A549 (cell line): Measurements from ENCODE around the gene TRMT1L. TPM values are rescaled to one million over a fixed set of nuclear protein-coding genes. Genes with fewer than 3 reads are reported as not detected.

Experiments
- ATAC-seq, 2 experiments: fragments of 200-7000 bp in 1 of 2; fragments of >200 bp in 1 of 2; cut with Nextera tagmentation in 1 of 2; cut with Tn5 transposase in 1 of 2; 3 replicates each; pipeline versions ENCODE4 v1.8.0 to v1.9.1; 2018 to 2020; ENCODE audit warnings: mild to moderate bottlenecking in 1 of 2, moderate library complexity in 1 of 2
- CTCF ChIA-PET: fragments of 300-600 bp; sonication (Branson Sonifier 250); formaldehyde crosslinking; extraction: SDS; loops from one replicate; lab custom pipeline; 2021; ENCODE audit warnings: antibody characterized with exemption, inconsistent platforms; lab: Yijun Ruan, JAX
- POLR2A ChIA-PET: fragments of 350-600 bp; formaldehyde crosslinking; extraction: SDS; loops from one replicate; lab custom pipeline; 2021; ENCODE audit warnings: antibody characterized with exemption, inconsistent platforms; lab: Yijun Ruan, JAX
- DNase-seq, 2 experiments: peaks; one replicate each; pipeline versions ENCODE4 v3.0.0 to v3.0.0-alpha.2; 2011 to 2016; ENCODE audit warnings: low read depth in 1 of 2, low spot score in 1 of 2
- FAIRE-seq: peaks from 2 replicates; lab custom pipeline; 2011; peaks lifted over from hg19 to GRCh38; lab: Jason Lieb, UNC
- H3K27ac ChIP-seq, 2 experiments: fragments of >200 bp; sonication (Bioruptor Twin); formaldehyde crosslinking; 3 replicates each; pipeline ENCODE4 v1.5.1; 2016 to 2017
- H3K4me1 ChIP-seq: fragments of >200 bp; sonication (Bioruptor Twin); formaldehyde crosslinking; 3 replicates; pipeline ENCODE4 v1.6.1; 2016
- H3K4me2 ChIP-seq: fragments of >200 bp; sonication (Bioruptor Twin); formaldehyde crosslinking; 3 replicates; pipeline ENCODE4 v1.6.1; 2016
- H3K4me3 ChIP-seq: fragments of >200 bp; sonication (Bioruptor Twin); formaldehyde crosslinking; 3 replicates; pipeline ENCODE4 v1.5.1; 2016
- H3K9me3 ChIP-seq: fragments of >200 bp; sonication (Bioruptor Twin); formaldehyde crosslinking; 3 replicates; pipeline ENCODE4 v1.6.1; 2016
- BHLHE40 ChIP-seq: IDR thresholded peaks from 2 replicates; pipeline ENCODE4 v1.6.1; 2012; ENCODE audit warnings: low read depth, low read length, inconsistent platforms
- CHD2 ChIP-seq: fragments of 150-350 bp; IDR thresholded peaks from 2 replicates; pipeline ENCODE4 v1.6.1; 2014; ENCODE audit warnings: low read length; ENCODE audit not compliant: partially characterized antibody
- CHD4 ChIP-seq: fragments of 200-600 bp; sonication (generic); IDR thresholded peaks from 2 replicates; pipeline ENCODE4 v1.6.1; 2016; ENCODE audit warnings: antibody characterized with exemption, mild to moderate bottlenecking, borderline replicate concordance
- CTCF ChIP-seq: fragments of >200 bp; sonication (Bioruptor Twin); formaldehyde crosslinking; IDR thresholded peaks from 3 replicates; pipeline ENCODE4 v1.5.1; 2016
- ELK1 ChIP-seq: fragments of 150-350 bp; IDR thresholded peaks from 2 replicates; pipeline ENCODE4 v1.6.1; 2014; ENCODE audit warnings: low read depth, mild to moderate bottlenecking, low read length
- FOXS1 ChIP-seq: fragments of 250-450 bp; sonication (Bioruptor Pico); IDR thresholded peaks from 2 replicates; pipeline ENCODE4 v1.5.0; 2020; ENCODE audit warnings: mild to moderate bottlenecking, moderate library complexity
- HES2 ChIP-seq: fragments of >200 bp; sonication (Bioruptor Twin); formaldehyde crosslinking; IDR thresholded peaks from 2 replicates; pipeline ENCODE4 v1.6.1; 2016
- HOXA7 ChIP-seq: fragments of 250-450 bp; sonication (Bioruptor Pico); IDR thresholded peaks from 2 replicates; pipeline ENCODE4 v1.5.0; 2020; ENCODE audit warnings: mild to moderate bottlenecking, moderate library complexity
- KDM1A ChIP-seq: fragments of 200-600 bp; sonication (generic); IDR thresholded peaks from 2 replicates; pipeline ENCODE4 v1.6.1; 2016; ENCODE audit warnings: low read depth, mild to moderate bottlenecking
- KDM5A ChIP-seq: fragments of 200-600 bp; sonication (generic); IDR thresholded peaks from 2 replicates; pipeline ENCODE4 v1.6.1; 2016; ENCODE audit warnings: antibody characterized with exemption, mild to moderate bottlenecking
- MAFK ChIP-seq: fragments of 450-650 bp; IDR thresholded peaks from 2 replicates; pipeline ENCODE4 v1.6.1; 2014; ENCODE audit not compliant: partially characterized antibody
- NFE2L2 ChIP-seq: fragments of 150-350 bp; conservative IDR thresholded peaks from 2 replicates; pipeline ENCODE4 v1.6.1; 2014; ENCODE audit warnings: low read length
- PHF8 ChIP-seq: fragments of 200-600 bp; sonication (generic); IDR thresholded peaks from 2 replicates; pipeline ENCODE4 v1.6.1; 2016; ENCODE audit warnings: low read depth, mild to moderate bottlenecking, antibody characterized with exemption, moderate library complexity, borderline replicate concordance
- RAD21 ChIP-seq, 2 experiments: fragments of >200 bp in 1 of 2; sonication (Bioruptor Twin) in 1 of 2; formaldehyde crosslinking in 1 of 2; IDR thresholded peaks in 1 of 2; conservative IDR thresholded peaks in 1 of 2; 2 replicates in 1 of 2; 3 replicates in 1 of 2; pipeline ENCODE4 v1.6.1; 2012 to 2018; ENCODE audit warnings: inconsistent platforms in 1 of 2
- RCOR1 ChIP-seq: fragments of 150-350 bp; IDR thresholded peaks from 2 replicates; pipeline ENCODE4 v1.6.1; 2014; ENCODE audit warnings: antibody characterized with exemption, low read length, low read depth
- SMC3 ChIP-seq: fragments of >200 bp; sonication (Bioruptor Twin); formaldehyde crosslinking; IDR thresholded peaks from 3 replicates; pipeline ENCODE4 v1.6.1; 2018; ENCODE audit warnings: inconsistent platforms
- ZSCAN20 ChIP-seq: fragments of 250-450 bp; sonication (Bioruptor Pico); IDR thresholded peaks from 2 replicates; pipeline ENCODE4 v1.8.0; 2022; ENCODE audit warnings: mild to moderate bottlenecking, moderate library complexity
- WGBS: methylation state at CpG from one replicate; pipeline ENCODE4 v1.1.6; 2017; ENCODE audit errors: missing lambda C conversion rate; 5-methylcytosine and 5-hydroxymethylcytosine counted together
- polyA plus RNA-seq, 4 experiments: library from polyadenylated mRNA; depleted of rRNA in 3 of 4; stranded (reverse); fragments of >200 nt; fragmentation: RNase III in 1 of 4; extraction: RNeasy Plus Mini Kit Qiagen cat#74134 plus additional on column Dnase treatment in 1 of 4; gene quantifications; 2 replicates in 3 of 4; 3 replicates in 1 of 4; pipeline ENCODE4 v1.2.3, GENCODE V29; 2011 to 2017
- TF ChIP-seq, protein P1 (sequence below): IDR thresholded peaks from 2 replicates; pipeline ENCODE4 v1.6.1; 2012; ENCODE audit warnings: low read depth, borderline replicate concordance
- TF ChIP-seq, protein P2 (sequence below): fragments of >200 bp; sonication (Bioruptor Twin); formaldehyde crosslinking; IDR thresholded peaks from 3 replicates; pipeline ENCODE4 v1.6.1; 2016
- TF ChIP-seq, protein P3 (sequence below): IDR thresholded peaks from 2 replicates; pipeline ENCODE4 v1.6.1; 2012

TRMT1L gene
- polyA plus RNA-seq, 2 of the 4 experiments (the other 2 are of a cell fraction), result 17.3 to 45.1 TPM

DNA sequence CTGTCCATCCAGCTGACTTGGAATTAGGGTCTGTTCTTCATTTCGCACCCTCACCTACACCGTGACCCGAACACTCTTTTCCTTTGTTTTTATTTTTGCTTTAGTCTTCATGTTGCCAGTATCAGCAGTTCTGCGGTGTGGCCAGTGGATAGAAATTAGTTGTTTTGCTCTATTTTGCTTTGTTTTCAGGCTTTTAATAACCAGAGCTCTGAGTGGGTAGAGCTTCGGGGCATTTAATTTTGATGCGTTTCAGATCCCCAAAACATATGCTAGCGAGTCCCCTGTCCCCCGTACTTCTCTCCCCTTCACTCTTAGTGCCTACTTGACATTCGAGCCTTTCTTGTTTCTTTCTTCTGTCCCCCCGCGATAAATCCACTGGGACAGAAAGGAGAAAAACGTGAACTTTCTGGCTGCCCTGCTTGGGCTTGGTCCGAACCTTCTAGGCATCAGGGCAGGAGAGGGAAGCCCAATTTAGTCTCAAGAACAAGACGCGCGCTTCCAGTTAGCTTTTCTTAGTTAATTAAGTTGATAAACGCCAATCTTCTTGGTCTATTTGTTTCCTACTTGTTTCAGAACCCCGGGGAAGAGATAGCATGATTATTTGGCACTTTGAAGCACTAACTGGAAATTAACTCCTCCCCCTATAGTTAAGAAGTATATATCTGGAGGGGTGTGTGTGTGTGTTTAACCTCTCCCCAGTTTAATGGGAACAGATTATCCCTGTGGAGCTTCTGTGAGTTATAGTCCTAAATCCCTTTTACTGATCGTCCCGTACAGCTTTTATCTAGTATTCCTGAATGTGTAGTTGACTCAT is 1.1 kb upstream of the TRMT1L start:
- Histone ChIP-seq H3K4me1 (peaks cover 20% of the 10 kb centered on the region), H3K4me2 (peak overlapping the region; percentile 98), H3K9me3 (no peaks in the 10 kb centered on the region), H3K4me3 (peak overlapping the region; percentile 86), H3K27ac (peak overlapping the region; percentile 92 to 95)
- POLR2A ChIA-PET, result interaction anchor here (0.7 to 1.8 kb wide), 2 partner anchors 112 to 159 kb away, joined by 3 to 14 read pairs; partner anchors contain the start of genes IVNS1ABP and RNF2
- FAIRE-seq (no peak), DNase-seq (peak in 1 of 2 experiments; percentile 1), ATAC-seq (no peak)
- CTCF ChIA-PET, result interaction anchor here (0.8 to 2.5 kb wide), 6 partner anchors 9 to 173 kb away, joined by 3 to 21 read pairs (median 4); no protein-coding TSS in a partner anchor
- WGBS, result 4% methylated on average over 20 of the region's 20 CpGs
- TF ChIP-seq, protein P1, sequence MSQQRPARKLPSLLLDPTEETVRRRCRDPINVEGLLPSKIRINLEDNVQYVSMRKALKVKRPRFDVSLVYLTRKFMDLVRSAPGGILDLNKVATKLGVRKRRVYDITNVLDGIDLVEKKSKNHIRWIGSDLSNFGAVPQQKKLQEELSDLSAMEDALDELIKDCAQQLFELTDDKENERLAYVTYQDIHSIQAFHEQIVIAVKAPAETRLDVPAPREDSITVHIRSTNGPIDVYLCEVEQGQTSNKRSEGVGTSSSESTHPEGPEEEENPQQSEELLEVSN, result no peak
- TF ChIP-seq FOXS1 (CRISPR knock-in tag) (no peak), NFE2L2 (no peak)

DNA sequence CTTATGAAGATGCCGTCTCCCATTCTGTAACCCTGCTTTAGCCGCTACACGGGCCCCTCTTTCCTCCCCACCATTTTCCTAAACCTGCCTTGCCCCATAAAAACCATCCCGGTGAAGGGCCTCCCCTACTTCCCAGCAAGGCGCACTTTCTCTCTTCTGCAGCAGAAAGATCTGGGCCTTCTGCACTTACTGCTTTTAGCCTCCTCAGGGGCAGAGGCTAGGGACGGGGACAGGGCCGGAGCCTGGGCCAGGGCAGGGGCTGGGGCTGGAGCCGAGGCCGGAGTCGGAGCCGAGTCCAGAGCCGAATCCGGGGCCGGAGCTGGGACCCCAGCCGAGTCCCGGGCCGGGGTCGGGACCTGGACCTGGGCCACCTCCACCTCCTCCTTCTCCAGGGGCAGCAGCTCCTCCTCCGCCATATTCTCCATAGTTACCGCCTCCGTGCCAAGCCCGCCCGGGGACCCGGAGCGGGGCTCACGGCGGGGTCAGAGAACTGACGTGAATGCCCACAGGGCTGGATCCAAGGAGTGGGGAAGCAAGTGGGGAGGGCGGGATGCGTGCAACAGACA is 382 bp downstream of the TRMT1L start:
- TF ChIP-seq KDM5A (peak; percentile 53; the same call in 1 of the 2 replicates), PHF8 (peak; percentile 84), SMC3 (no peak), CHD4 (no peak)
- CTCF ChIA-PET, result interaction anchor here (0.8 to 1.7 kb wide), 3 partner anchors 8 to 14 kb away, joined by 3 to 6 read pairs (median 4); no protein-coding TSS in a partner anchor
- FAIRE-seq, result no peak
- Histone ChIP-seq H3K4me1 (peaks cover 26% of the 10 kb centered on the region), H3K4me3 (peak overlapping the region; percentile 86), H3K27ac (peak overlapping the region; percentile 87 to 95), H3K9me3 (no peaks in the 10 kb centered on the region), H3K4me2 (peak overlapping the region; percentile 92)
- peak; percentile 76 to 81 for ATAC-seq
- under 1% methylated on average over 18 of the region's 30 CpGs for WGBS
- peak in 1 of 2 experiments; percentile 4 for DNase-seq
- POLR2A ChIA-PET, result interaction anchor here (0.5 to 1.8 kb wide), 2 partner anchors 16 to 111 kb away, joined by 4 to 14 read pairs; partner anchors contain the start of gene RNF2

GRCh38 chr1:185155600-185156287 is 1.0 kb downstream of the TRMT1L start:
- H3K4me3 ChIP-seq, result peak overlapping the region; percentile 86
- peak overlapping the region; percentile 92 for H3K4me2 ChIP-seq
- 24% methylated on average over 11 of the region's 11 CpGs for WGBS
- POLR2A ChIA-PET, result interaction anchor here (0.5 to 1.8 kb wide), 2 partner anchors 17 to 110 kb away, joined by 4 to 14 read pairs; partner anchors contain the start of gene RNF2
- CTCF ChIA-PET, result interaction anchor here (0.8 to 1.7 kb wide), 3 partner anchors 9 to 14 kb away, joined by 3 to 6 read pairs (median 4); no protein-coding TSS in a partner anchor
- ATAC-seq (no peak), FAIRE-seq (no peak), DNase-seq (no peak)
- H3K27ac ChIP-seq, result peak overlapping the region; percentile 87 to 95
- no peaks in the 10 kb centered on the region for H3K9me3 ChIP-seq
- TF ChIP-seq BHLHE40, result no peak
- no peak for TF ChIP-seq HOXA7
- TF ChIP-seq KDM1A, result no peak
- TF ChIP-seq, protein P2, sequence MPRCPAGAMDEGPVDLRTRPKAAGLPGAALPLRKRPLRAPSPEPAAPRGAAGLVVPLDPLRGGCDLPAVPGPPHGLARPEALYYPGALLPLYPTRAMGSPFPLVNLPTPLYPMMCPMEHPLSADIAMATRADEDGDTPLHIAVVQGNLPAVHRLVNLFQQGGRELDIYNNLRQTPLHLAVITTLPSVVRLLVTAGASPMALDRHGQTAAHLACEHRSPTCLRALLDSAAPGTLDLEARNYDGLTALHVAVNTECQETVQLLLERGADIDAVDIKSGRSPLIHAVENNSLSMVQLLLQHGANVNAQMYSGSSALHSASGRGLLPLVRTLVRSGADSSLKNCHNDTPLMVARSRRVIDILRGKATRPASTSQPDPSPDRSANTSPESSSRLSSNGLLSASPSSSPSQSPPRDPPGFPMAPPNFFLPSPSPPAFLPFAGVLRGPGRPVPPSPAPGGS, result no peak
- TF ChIP-seq, protein P3, sequence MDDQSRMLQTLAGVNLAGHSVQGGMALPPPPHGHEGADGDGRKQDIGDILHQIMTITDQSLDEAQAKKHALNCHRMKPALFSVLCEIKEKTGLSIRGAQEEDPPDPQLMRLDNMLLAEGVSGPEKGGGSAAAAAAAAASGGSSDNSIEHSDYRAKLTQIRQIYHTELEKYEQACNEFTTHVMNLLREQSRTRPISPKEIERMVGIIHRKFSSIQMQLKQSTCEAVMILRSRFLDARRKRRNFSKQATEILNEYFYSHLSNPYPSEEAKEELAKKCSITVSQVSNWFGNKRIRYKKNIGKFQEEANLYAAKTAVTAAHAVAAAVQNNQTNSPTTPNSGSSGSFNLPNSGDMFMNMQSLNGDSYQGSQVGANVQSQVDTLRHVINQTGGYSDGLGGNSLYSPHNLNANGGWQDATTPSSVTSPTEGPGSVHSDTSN, result no peak
- no peak for TF ChIP-seq CTCF
- no peak for TF ChIP-seq ZSCAN20 (CRISPR knock-in tag)
- no peak for TF ChIP-seq RCOR1
- no peak for TF ChIP-seq ELK1
- TF ChIP-seq MAFK, result no peak
- no peak for TF ChIP-seq HES2
- no peak for TF ChIP-seq CHD2
- TF ChIP-seq RAD21 (conservative IDR thresholded peaks at IDR 0.05 in 1 of 2, IDR thresholded peaks at IDR 0.05 in 1 of 2), result no peak
- H3K4me1 ChIP-seq, result peaks cover 26% of the 10 kb centered on the region
